HepG2 (cell line): ENCODE measurements around the gene RHBDD3. TPM values are rescaled to one million over a fixed set of nuclear protein-coding genes. Genes with fewer than 3 reads are reported as not detected.

Experiments used
- ATAC-seq: fragments of 200-7000 bp; cut with Tn5 transposase; 3 replicates; pipeline ENCODE4 v1.9.1; 2020; ENCODE audit warnings: mild to moderate bottlenecking, moderate library complexity
- BruUV-seq: library from RNA; stranded (reverse); fragments of 400-500 nt; replicated peaks from 2 replicates; lab custom pipeline; 2021; lab: Mats Ljungman, UMichigan
- CTCF ChIA-PET: fragments of 300-600 bp; formaldehyde crosslinking; extraction: SDS; loops from one replicate; lab custom pipeline; 2021; ENCODE audit warnings: low total read pairs, inconsistent platforms, low intra/inter-chr PET ratio; lab: Yijun Ruan, JAX
- POLR2A ChIA-PET: fragments of 350-600 bp; sonication (Branson Sonifier 250); formaldehyde crosslinking; loops from one replicate; lab custom pipeline; 2020; ENCODE audit warnings: antibody characterized with exemption, inconsistent platforms; lab: Yijun Ruan, JAX
- DNase-seq: peaks from one replicate; pipeline ENCODE4 v3.0.0-alpha.2; 2015; ENCODE audit warnings: low spot score
- FAIRE-seq: peaks from 3 replicates; lab custom pipeline; 2011; peaks lifted over from hg19 to GRCh38; lab: Jason Lieb, UNC
- H2AFZ ChIP-seq: one replicate; pipeline ENCODE4 v1.6.1; 2011; ENCODE audit warnings: low read length, inconsistent platforms
- H3K27ac ChIP-seq: fragments of 300-600 bp; 3 replicates; pipeline ENCODE4 v1.8.0; 2011; ENCODE audit warnings: mixed run types, mild to moderate bottlenecking, mixed read lengths, low read length, inconsistent platforms; ENCODE audit not compliant: insufficient read depth; ENCODE audit errors: extremely low read length
- H3K27me3 ChIP-seq, 2 experiments: fragments of 200-600 bp in 1 of 2; 2 replicates in 1 of 2; 3 replicates in 1 of 2; pipeline versions ENCODE4 v1.6.0 to v1.8.0; 2011; ENCODE audit warnings: low read length in 2 of 2, mild to moderate bottlenecking in 2 of 2, moderate library complexity in 2 of 2, inconsistent platforms in 1 of 2; ENCODE audit not compliant: insufficient read depth in 2 of 2, control insufficient read depth in 1 of 2
- H3K36me3 ChIP-seq, 2 experiments: fragments of 200-600 bp in 1 of 2; replicated peaks in 1 of 2; 2 replicates in 1 of 2; 3 replicates in 1 of 2; pipeline versions ENCODE4 v1.5.1 to v1.8.0; 2011; ENCODE audit warnings: low read length in 2 of 2, inconsistent platforms in 1 of 2; ENCODE audit not compliant: insufficient read depth in 2 of 2, control insufficient read depth in 1 of 2
- H3K4me1 ChIP-seq: 2 replicates; pipeline ENCODE4 v1.5.1; 2012; ENCODE audit warnings: low read length, inconsistent platforms; ENCODE audit not compliant: insufficient read depth
- H3K4me2 ChIP-seq: 2 replicates; pipeline ENCODE4 v1.6.0; 2011; ENCODE audit warnings: low read depth, low read length, inconsistent platforms
- H3K4me3 ChIP-seq, 3 experiments: fragments of 200-600 bp in 1 of 3; sonication (generic), shearing (Covaris generic) in 1 of 3; replicated peaks in 1 of 3; 2 replicates each; pipeline ENCODE4 v1.5.1; 2011 to 2016; ENCODE audit warnings: low read length in 3 of 3, inconsistent platforms in 2 of 3, low read depth in 2 of 3, mild to moderate bottlenecking in 2 of 3, control low read depth in 1 of 3, mixed read lengths in 1 of 3; ENCODE audit not compliant: insufficient read depth in 1 of 3
- H3K79me2 ChIP-seq: one replicate; pipeline ENCODE4 v1.6.1; 2011; ENCODE audit warnings: low read length, inconsistent platforms; ENCODE audit not compliant: insufficient read depth
- H3K9ac ChIP-seq: 2 replicates; pipeline ENCODE4 v1.6.0; 2011; ENCODE audit warnings: mild to moderate bottlenecking, low read depth, low read length, inconsistent platforms; ENCODE audit not compliant: insufficient read depth
- H3K9me3 ChIP-seq: 2 replicates; pipeline ENCODE4 v1.5.1; 2012; ENCODE audit warnings: mild to moderate bottlenecking, low read length
- H4K20me1 ChIP-seq: 2 replicates; pipeline ENCODE4 v1.6.0; 2011; ENCODE audit warnings: inconsistent platforms, mild to moderate bottlenecking, low read length, moderate library complexity; ENCODE audit not compliant: insufficient read depth
- GPN1 ChIP-seq: sonication (generic); formaldehyde crosslinking; IDR thresholded peaks from 2 replicates; pipeline ENCODE4 v1.5.1; 2020; ENCODE audit warnings: missing genetic modification reagents, borderline replicate concordance
- POLR2AphosphoS2 ChIP-seq: IDR thresholded peaks from 2 replicates; pipeline ENCODE4 v1.6.1; 2011; ENCODE audit warnings: low read depth, low read length, improper control_type of control experiment
- RBFOX2 ChIP-seq: fragments of 200-400 bp; formaldehyde crosslinking; IDR thresholded peaks from 2 replicates; pipeline ENCODE4 v1.6.1; 2017; ENCODE audit warnings: low read depth, mild to moderate bottlenecking, low read length
- RBM22 ChIP-seq: fragments of 200-400 bp; formaldehyde crosslinking; optimal IDR thresholded peaks from 2 replicates; pipeline ENCODE3; 2017; ENCODE audit warnings: mild to moderate bottlenecking, low read length, moderate library complexity
- ZFP41 ChIP-seq: sonication (generic); formaldehyde crosslinking; IDR thresholded peaks from 2 replicates; pipeline ENCODE4 v1.4.0; 2020; ENCODE audit warnings: mild to moderate bottlenecking, missing genetic modification reagents, borderline replicate concordance
- WGBS: methylation state at CpG from one replicate; pipeline ENCODE4 v1.1.6; 2017; ENCODE audit warnings: low lambda C conversion rate; 5-methylcytosine and 5-hydroxymethylcytosine counted together
- in situ Hi-C: cut with HindIII; loops from 2 replicates; pipeline ENCODE4 v1.10.0; 2017; ENCODE audit warnings: low pct_unique_long_range_greater_than_20kb; ENCODE audit not compliant: extremely low pct_ligation_motif_present
- intact Hi-C: fragments of 100-400 bp; cut with micrococcal nuclease; formaldehyde crosslinking; loops from one replicate; pipeline ENCODE4 v1.10.0; 2022; ENCODE audit not compliant: unreplicated experiment
- polyA plus RNA-seq, 8 experiments: library from polyadenylated mRNA; depleted of rRNA in 3 of 8; stranded (reverse) in 7 of 8; unstranded in 1 of 8; fragments of >200 nt; fragmentation: Illumina TruSeq in 4 of 8; extraction: Trizol in 4 of 8; gene quantifications; 2 replicates each; pipeline versions ENCODE4 v1.2.1 to v1.2.3, GENCODE V29; 2011 to 2016; ENCODE audit warnings: low read depth in 4 of 8, missing spikeins in 1 of 8, mixed read lengths in 1 of 8; ENCODE audit not compliant: insufficient read depth in 1 of 8
- total RNA-seq, 5 experiments: library from RNA; depleted of rRNA; stranded (reverse); fragments of >200 nt; fragmentation: Illumina TruSeq; extraction: Trizol; gene quantifications; 2 replicates each; pipeline ENCODE4 v1.2.3, GENCODE V29; 2016; ENCODE audit warnings: low read depth in 1 of 5

The RHBDD3 gene
- total and polyA plus RNA-seq, 2 of the 13 experiments (the other 11 are each of a cell fraction or from before 2014, with no cell fraction given) = 12.1 to 26.7 TPM

GRCh38 chr22:29291215-29291614, 23.4 kb upstream of the RHBDD3 start (continued):
- peak; percentile 89 for TF ChIP-seq RBM22
- TF ChIP-seq ZFP41 (CRISPR knock-in tag) = no peak
- TF ChIP-seq, all 625 proteins: peak for 4

- no peak overlapping the region for H3K4me3 ChIP-seq
- FAIRE-seq = no peak
- H3K79me2 ChIP-seq = peaks cover 8% of the 10 kb centered on the region
- peaks cover 10% of the 10 kb centered on the region for H4K20me1 ChIP-seq
- H3K4me2 ChIP-seq = no peak overlapping the region
- TF ChIP-seq RBM22 (peak; percentile 58), POLR2AphosphoS2 (no peak; the same call in 1 of the 2 replicates)
- ChIA-PET CTCF (no interaction called here), POLR2A (no interaction called here)
- BruUV-seq = no TSS peak
- H3K9ac ChIP-seq = no peak overlapping the region
- in situ Hi-C loops = no loop called here
- no peaks in the 10 kb centered on the region for H3K9me3 ChIP-seq
- H3K36me3 ChIP-seq = peaks cover 37 to 90% of the 10 kb centered on the region in 2 experiments
- 97% methylated on average over 5 of the region's 5 CpGs for WGBS
- no peaks in the 10 kb centered on the region for H3K4me1 ChIP-seq
- no peaks in the 10 kb centered on the region for H3K27me3 ChIP-seq
- intact Hi-C loops = no loop called here
- ATAC-seq = no peak
- DNase-seq = no peak
- H2AFZ ChIP-seq = no peak overlapping the region
- no peak overlapping the region for H3K27ac ChIP-seq
Measured at GRCh38 chr22:29290061-29290460, 22.3 kb upstream of the RHBDD3 start.

GRCh38 chr22:29288837-29289236, 21.1 kb upstream of the RHBDD3 start:
- DNase-seq (no peak), ATAC-seq (no peak), FAIRE-seq (no peak)
- WGBS = 94% methylated on average over 2 of the region's 2 CpGs
- in situ Hi-C loops (no loop called here), intact Hi-C loops (no loop called here)
- no TSS peak for BruUV-seq
- Histone ChIP-seq H3K9ac (no peak overlapping the region), H3K4me1 (no peaks in the 10 kb centered on the region), H3K27ac (no peak overlapping the region), H3K79me2 (peaks cover 14% of the 10 kb centered on the region), H4K20me1 (peaks cover 13% of the 10 kb centered on the region), H3K4me3 (no peak overlapping the region), H3K9me3 (no peaks in the 10 kb centered on the region), H3K4me2 (no peak overlapping the region), H3K36me3 (peaks cover 42 to 89% of the 10 kb centered on the region in 2 experiments), H2AFZ (no peak overlapping the region), H3K27me3 (no peaks in the 10 kb centered on the region)
- POLR2A ChIA-PET = no interaction called here
- TF ChIP-seq RBFOX2 = 0 out of 2 replicates have a peak, but pooled peaks have one; percentile 15
- no peak for TF ChIP-seq GPN1 (CRISPR knock-in tag)
- CTCF ChIA-PET = no interaction called here
